Astrocyte (in vitro differentiated cells and primary cell): Measurements from ENCODE around the gene LRRD1.

Experiments used
- CTCF ChIP-seq: IDR thresholded peaks from 2 replicates; pipeline ENCODE4 v1.5.1; 2011; ENCODE audit warnings: low read depth, mild to moderate bottlenecking, inconsistent platforms, low read length, moderate library complexity; ENCODE audit not compliant: insufficient read depth
- EZH2 ChIP-seq: IDR thresholded peaks from 2 replicates; pipeline ENCODE4 v1.6.1; 2012; ENCODE audit warnings: mild to moderate bottlenecking, low read length, inconsistent platforms; ENCODE audit not compliant: insufficient read depth

GRCh38 chr7:92149736-92150239, 29.2 kb downstream of the LRRD1 start:
- TF ChIP-seq CTCF (no peak), EZH2 (no peak)
